ENCODE measurements around the gene LGALS1.

- TF ChIP-seq POLR2A (IDR thresholded peaks at IDR 0.05) = no peak
- TF ChIP-seq CTCF (IDR thresholded peaks at IDR 0.05) = no peak
These were observed 40.3 kb upstream of the LGALS1 start for GRCh38 chr22:37635157-37635556.

All from lower leg skin (tissue), 3 donors.